H1 (cell line): Measurements from ENCODE around the gene UBN2. TPM values are rescaled to one million over a fixed set of nuclear protein-coding genes. Genes with fewer than 3 reads are reported as not detected.

Experiments used
- BACH1 ChIP-seq: IDR thresholded peaks from 2 replicates; pipeline ENCODE4 v1.6.1; 2012; ENCODE audit warnings: low read length, improper control_type of control experiment
- BCL11A ChIP-seq, 2 experiments: IDR thresholded peaks; one replicate each; pipeline ENCODE4 v1.6.1; 2011; ENCODE audit warnings: low read depth in 2 of 2, low read length in 2 of 2, mild to moderate bottlenecking in 2 of 2
- BRCA1 ChIP-seq: IDR thresholded peaks from 2 replicates; pipeline ENCODE4 v1.6.1; 2012; ENCODE audit warnings: low read depth, low read length, improper control_type of control experiment
- CHD1 ChIP-seq: IDR thresholded peaks from 2 replicates; pipeline ENCODE4 v1.6.1; 2012; ENCODE audit warnings: low read depth, low read length, improper control_type of control experiment
- CTBP2 ChIP-seq: IDR thresholded peaks from 2 replicates; pipeline ENCODE4 v1.7.0; 2011; ENCODE audit warnings: borderline replicate concordance, mild to moderate bottlenecking, moderate library complexity, mixed read lengths, low read length; ENCODE audit not compliant: insufficient read depth, insufficient read length
- FOSL1 ChIP-seq: IDR thresholded peaks from 2 replicates; pipeline ENCODE4 v1.6.1; 2011; ENCODE audit warnings: mild to moderate bottlenecking, low read depth, low read length, moderate library complexity; ENCODE audit not compliant: insufficient read depth
- HDAC2 ChIP-seq, 2 experiments: fragments of 300-600 bp in 1 of 2; sonication (generic) in 1 of 2; IDR thresholded peaks; 2 replicates each; pipeline ENCODE4 v1.6.1; 2011 to 2012; ENCODE audit warnings: low read depth in 2 of 2, low read length in 2 of 2, mild to moderate bottlenecking in 2 of 2, moderate library complexity in 2 of 2, borderline replicate concordance in 1 of 2, inconsistent platforms in 1 of 2
- KDM5A ChIP-seq: fragments of 200-600 bp; IDR thresholded peaks from 2 replicates; pipeline ENCODE4 v1.7.1; 2012; ENCODE audit warnings: mild to moderate bottlenecking, low read length, inconsistent platforms, mixed read lengths
- MAX ChIP-seq: IDR thresholded peaks from 2 replicates; pipeline ENCODE4 v1.6.1; 2012; ENCODE audit warnings: inconsistent platforms
- RBBP5 ChIP-seq: IDR thresholded peaks from 2 replicates; pipeline ENCODE4 v1.7.1; 2012; ENCODE audit warnings: low read depth, mild to moderate bottlenecking, inconsistent platforms, low read length, moderate library complexity, borderline replicate concordance
- RFX5 ChIP-seq: IDR thresholded peaks from 2 replicates; pipeline ENCODE4 v1.6.1; 2011; ENCODE audit warnings: low read depth, low read length, improper control_type of control experiment, borderline replicate concordance
- SIRT6 ChIP-seq: IDR thresholded peaks from one replicate; pipeline ENCODE4 v1.7.1; 2012; ENCODE audit warnings: low read length, inconsistent platforms
- SP1 ChIP-seq: IDR thresholded peaks from 2 replicates; pipeline ENCODE4 v1.6.1; 2011; ENCODE audit warnings: low read depth, low read length
- SP2 ChIP-seq: IDR thresholded peaks from 2 replicates; pipeline ENCODE4 v1.6.1; 2012; ENCODE audit warnings: mild to moderate bottlenecking, low read length, inconsistent platforms
- SUZ12 ChIP-seq: fragments of 200-600 bp; sonication (generic); IDR thresholded peaks from 2 replicates; pipeline ENCODE4 v1.6.1; 2012; ENCODE audit warnings: mild to moderate bottlenecking, inconsistent platforms, low read length, moderate library complexity, mixed read lengths
- TBP ChIP-seq: IDR thresholded peaks from 2 replicates; pipeline ENCODE4 v1.6.1; 2011; ENCODE audit warnings: low read depth, low read length, improper control_type of control experiment
- TCF12 ChIP-seq: IDR thresholded peaks from 2 replicates; pipeline ENCODE4 v1.6.1; 2011; ENCODE audit warnings: low read depth, mild to moderate bottlenecking, low read length
- USF2 ChIP-seq: IDR thresholded peaks from 2 replicates; pipeline ENCODE4 v1.6.1; 2011; ENCODE audit warnings: low read length, improper control_type of control experiment
- ZNF274 ChIP-seq: IDR thresholded peaks from 2 replicates; pipeline ENCODE4 v1.7.0; 2012; ENCODE audit warnings: low read length, borderline replicate concordance; ENCODE audit errors: extremely low read depth
- polyA plus RNA-seq, 7 experiments: library from polyadenylated mRNA; depleted of rRNA in 3 of 7; stranded (reverse) in 5 of 7; unstranded in 2 of 7; fragments of >200 nt in 5 of 7; fragments of 200-250 nt in 2 of 7; gene quantifications; 1 replicate in 5 of 7; 2 replicates in 1 of 7; 4 replicates in 1 of 7; pipeline versions ENCODE4 v1.2.1 to v1.2.3, GENCODE V29; 2011 to 2013; ENCODE audit warnings: missing spikeins in 2 of 7, mixed read lengths in 2 of 7
- total RNA-seq: library from RNA; stranded (reverse); fragmentation: NEBNext Ultra II Directional; extraction: Animal tissue kit (Norgen Biotek cat#: 25700); gene quantifications from 2 replicates; pipeline ENCODE4 v1.2.1, GENCODE V29; 2021
- TF ChIP-seq, protein P1 (sequence below), 3 experiments: IDR thresholded peaks; 1 replicate in 2 of 3; 2 replicates in 1 of 3; pipeline versions ENCODE4 v1.5.1 to v1.6.1; 2011; ENCODE audit warnings: low read length in 3 of 3, mild to moderate bottlenecking in 3 of 3, inconsistent platforms in 2 of 3, low read depth in 1 of 3, moderate library complexity in 1 of 3; ENCODE audit not compliant: insufficient read depth in 1 of 3; ENCODE audit errors: control extremely low read depth in 1 of 3

The UBN2 gene
- total and polyA plus RNA-seq, 2 of the 8 experiments (the other 6 are each of a cell fraction or from before 2014, with no cell fraction given): 4.1 to 39.6 TPM

GRCh38 chr7:139340037-139340807 is 109.2 kb downstream of the UBN2 start (continued):
- TF ChIP-seq MAX (peak; percentile 32; the same call in 1 of the 2 replicates), SUZ12 (no peak), RFX5 (no peak), SP2 (no peak), BRCA1 (no peak), FOSL1 (no peak), RBBP5 (peak; percentile 100), HDAC2 (IDR thresholded peaks at IDR 0.05; ENCODE audit: borderline replicate concordance in 1 of 2, low read depth in 2 of 2, low read length in 2 of 2) (no peak; a peak in 1 of 4 replicates), TCF12 (peak; percentile 39; the same call in 1 of the 2 replicates), SP1 (peak; percentile 38; the same call in 1 of the 2 replicates), TBP (peak; percentile 99), KDM5A (no peak), ZNF274 (no peak), CHD1 (no peak), BCL11A (IDR thresholded peaks at IDR 0.05; ENCODE audit: low read depth in 2 of 2, low read length in 2 of 2) (no peak), CTBP2 (no peak), BACH1 (no peak), USF2 (peak; percentile 93), SIRT6 (no peak)
- TF ChIP-seq, protein P1, sequence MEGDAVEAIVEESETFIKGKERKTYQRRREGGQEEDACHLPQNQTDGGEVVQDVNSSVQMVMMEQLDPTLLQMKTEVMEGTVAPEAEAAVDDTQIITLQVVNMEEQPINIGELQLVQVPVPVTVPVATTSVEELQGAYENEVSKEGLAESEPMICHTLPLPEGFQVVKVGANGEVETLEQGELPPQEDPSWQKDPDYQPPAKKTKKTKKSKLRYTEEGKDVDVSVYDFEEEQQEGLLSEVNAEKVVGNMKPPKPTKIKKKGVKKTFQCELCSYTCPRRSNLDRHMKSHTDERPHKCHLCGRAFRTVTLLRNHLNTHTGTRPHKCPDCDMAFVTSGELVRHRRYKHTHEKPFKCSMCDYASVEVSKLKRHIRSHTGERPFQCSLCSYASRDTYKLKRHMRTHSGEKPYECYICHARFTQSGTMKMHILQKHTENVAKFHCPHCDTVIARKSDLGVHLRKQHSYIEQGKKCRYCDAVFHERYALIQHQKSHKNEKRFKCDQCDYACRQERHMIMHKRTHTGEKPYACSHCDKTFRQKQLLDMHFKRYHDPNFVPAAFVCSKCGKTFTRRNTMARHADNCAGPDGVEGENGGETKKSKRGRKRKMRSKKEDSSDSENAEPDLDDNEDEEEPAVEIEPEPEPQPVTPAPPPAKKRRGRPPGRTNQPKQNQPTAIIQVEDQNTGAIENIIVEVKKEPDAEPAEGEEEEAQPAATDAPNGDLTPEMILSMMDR (IDR thresholded peaks at IDR 0.05; ENCODE audit: control extremely low read depth in 1 of 3, insufficient read depth in 1 of 3, low read depth in 1 of 3, low read length in 3 of 3): peak; percentile 76 to 87 (median 79)
